SH-SY5Y (cell line): ENCODE data around the gene CPXM2.

Experiments
- GATA2 ChIP-seq: IDR thresholded peaks from 2 replicates; pipeline ENCODE4 v1.6.1; 2011; ENCODE audit warnings: mild to moderate bottlenecking, low read depth, low read length
- GATA3 ChIP-seq: IDR thresholded peaks from 2 replicates; pipeline ENCODE4 v1.6.1; 2011; ENCODE audit warnings: low read depth, mild to moderate bottlenecking, low read length, moderate library complexity

DNA sequence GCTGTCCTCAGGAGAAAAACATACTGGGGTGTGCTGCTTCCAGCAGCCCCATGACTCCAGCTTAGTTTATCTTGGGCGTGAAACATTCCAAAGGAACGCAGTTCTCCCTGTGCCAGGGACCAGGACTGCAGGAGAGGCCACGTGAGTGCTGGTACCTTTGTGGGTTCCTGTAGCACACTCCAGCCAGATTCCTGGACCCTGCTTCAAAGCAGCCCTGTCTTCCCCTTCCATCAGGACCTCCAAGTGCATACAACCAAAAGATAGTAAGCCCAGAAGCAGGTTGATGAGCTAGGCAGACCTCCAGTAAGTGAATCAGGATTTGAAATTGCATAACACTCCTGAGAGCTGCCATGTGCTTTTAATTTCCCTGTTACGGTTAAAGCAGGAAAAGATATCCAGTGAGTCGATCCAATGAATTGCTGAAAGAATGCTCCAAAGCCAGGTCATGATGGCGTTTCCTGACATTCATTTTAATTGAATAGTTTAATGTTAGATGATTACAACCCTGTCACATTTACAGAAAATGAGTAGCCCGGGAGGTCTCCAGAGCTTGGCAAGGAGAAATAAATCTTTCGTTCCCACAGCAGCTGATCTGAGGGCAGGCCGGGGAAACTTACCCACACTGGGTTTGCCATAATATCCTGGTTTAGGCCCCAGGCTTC, 38.9 kb upstream of the CPXM2 start:
- no peak for TF ChIP-seq GATA2
- no peak for TF ChIP-seq GATA3
